Stimulated activated CD4-positive, alpha-beta T cell treated with anti-CD3 and anti-CD28 coated beads, TNF-alpha, amount 100 ng/mL, for 4 hours (primary cell): ENCODE results near the gene PRKCE.

Source experiments
- DNase-seq, 3 experiments: peaks; one replicate each; pipeline ENCODE4 v3.0.0-alpha.2; 2020; ENCODE audit warnings: low read depth in 3 of 3

The PRKCE gene

GRCh38 chr2:46145017-46145416, 493.5 kb downstream of the PRKCE start:
- DNase-seq, result no peak

GRCh38 chr2:46145840-46146239, 494.4 kb downstream of the PRKCE start:
- DNase-seq, result no peak

GRCh38 chr2:46146866-46147502, 495.5 kb downstream of the PRKCE start:
- no peak for DNase-seq

GRCh38 chr2:46147626-46148368, 496.3 kb downstream of the PRKCE start:
- DNase-seq, result no peak

- DNase-seq, result no peak
Measured at GRCh38 chr2:46148369-46148736, 496.9 kb downstream of the PRKCE start.

- DNase-seq, result no peak
Measured at GRCh38 chr2:46150445-46150955, 499.0 kb downstream of the PRKCE start.

- no peak for DNase-seq
Measured at GRCh38 chr2:46151577-46151976, 500.1 kb downstream of the PRKCE start.

- DNase-seq, result no peak
Measured at GRCh38 chr2:46153996-46154753, 502.7 kb downstream of the PRKCE start.

- no peak for DNase-seq
Measured at GRCh38 chr2:46157072-46157965, 505.8 kb downstream of the PRKCE start.

- no peak for DNase-seq
Measured at GRCh38 chr2:46157966-46158310, 506.5 kb downstream of the PRKCE start.

- DNase-seq, result no peak
Measured at GRCh38 chr2:46158661-46159060, 507.2 kb downstream of the PRKCE start.

- no peak for DNase-seq
Measured at GRCh38 chr2:46160326-46160725, 508.9 kb downstream of the PRKCE start.

GRCh38 chr2:46161315-46161714, 509.8 kb downstream of the PRKCE start:
- no peak for DNase-seq

GRCh38 chr2:46161911-46162310, 510.4 kb downstream of the PRKCE start:
- DNase-seq, result no peak

- no peak for DNase-seq
Measured at GRCh38 chr2:46162329-46163097, 511.0 kb downstream of the PRKCE start.

- no peak for DNase-seq
Measured at GRCh38 chr2:46163098-46163430, 511.6 kb downstream of the PRKCE start.

GRCh38 chr2:46163804-46164528, 512.5 kb downstream of the PRKCE start:
- no peak for DNase-seq

GRCh38 chr2:46164529-46165301, 513.2 kb downstream of the PRKCE start:
- no peak for DNase-seq

GRCh38 chr2:46165916-46166315, 514.4 kb downstream of the PRKCE start:
- no peak for DNase-seq

- DNase-seq, result no peak
Measured at GRCh38 chr2:46167406-46167805, 515.9 kb downstream of the PRKCE start.
